HEK293 (cell line): ENCODE measurements around the gene CRYBG2.

Experiments
- CTCF ChIA-PET: fragments of 350-600 bp; formaldehyde crosslinking; extraction: SDS; loops from one replicate; lab custom pipeline; 2021; ENCODE audit warnings: antibody characterized with exemption; lab: Yijun Ruan, JAX
- POLR2A ChIA-PET: fragments of 300-600 bp; formaldehyde crosslinking; extraction: SDS; loops from one replicate; lab custom pipeline; 2020; ENCODE audit warnings: antibody characterized with exemption, inconsistent platforms; lab: Yijun Ruan, JAX
- H3K27ac ChIP-seq: fragments of 200-500 bp; sonication (Bioruptor generic); 2 replicates; pipeline ENCODE4 v1.5.1; 2014; ENCODE audit warnings: low read depth, low read length, control low read depth, inconsistent platforms; ENCODE audit errors: extremely low read depth
- H3K36me3 ChIP-seq, 2 experiments: fragments of 200-500 bp in 1 of 2; sonication (Bioruptor generic) in 1 of 2; 1 replicate in 1 of 2; 2 replicates in 1 of 2; pipeline ENCODE4 v1.5.1; 2014 to 2017; ENCODE audit warnings: inconsistent platforms in 2 of 2, low read length in 2 of 2; ENCODE audit not compliant: control insufficient read depth in 2 of 2, insufficient read depth in 1 of 2
- H3K4me1 ChIP-seq: fragments of 200-500 bp; sonication (Bioruptor generic); 2 replicates; pipeline ENCODE4 v1.5.1; 2014; ENCODE audit warnings: mild to moderate bottlenecking, low read length, inconsistent platforms; ENCODE audit not compliant: control insufficient read depth, insufficient read depth
- H3K4me3 ChIP-seq: 2 replicates; pipeline ENCODE4 v1.5.1; 2011; ENCODE audit warnings: low read depth, mild to moderate bottlenecking, control low read depth, low read length, moderate library complexity
- H3K9me3 ChIP-seq: fragments of 200-500 bp; sonication (Bioruptor generic); 2 replicates; pipeline ENCODE4 v1.5.1; 2014; ENCODE audit warnings: low read depth, low read length, inconsistent platforms; ENCODE audit not compliant: control insufficient read depth, insufficient read depth
- GFI1B ChIP-seq: fragments of 450-650 bp; formaldehyde crosslinking; IDR thresholded peaks from 2 replicates; pipeline ENCODE4 v1.5.1; 2016; ENCODE audit warnings: missing biosample characterization, missing genetic modification characterization
- HOXA7 ChIP-seq: sonication (generic); formaldehyde crosslinking; IDR thresholded peaks from 2 replicates; pipeline ENCODE4 v1.8.1; 2022; ENCODE audit warnings: missing genetic modification reagents, borderline replicate concordance
- KLF1 ChIP-seq: fragments of 450-650 bp; formaldehyde crosslinking; IDR thresholded peaks from 2 replicates; pipeline ENCODE4 v1.5.1; 2016; ENCODE audit warnings: missing biosample characterization, missing genetic modification characterization
- KLF9 ChIP-seq: fragments of 450-650 bp; formaldehyde crosslinking; IDR thresholded peaks from 2 replicates; pipeline ENCODE4 v1.5.1; 2016; ENCODE audit warnings: missing biosample characterization, missing genetic modification characterization, low read depth
- OVOL3 ChIP-seq: fragments of 450-650 bp; formaldehyde crosslinking; IDR thresholded peaks from 2 replicates; pipeline ENCODE4 v1.5.1; 2016; ENCODE audit warnings: missing biosample characterization, missing genetic modification characterization
- SALL2 ChIP-seq: fragments of 450-650 bp; formaldehyde crosslinking; IDR thresholded peaks from 2 replicates; pipeline ENCODE4 v1.5.0; 2017; ENCODE audit warnings: missing biosample characterization, mild to moderate bottlenecking, missing genetic modification characterization, borderline replicate concordance
- SP2 ChIP-seq: fragments of 450-650 bp; formaldehyde crosslinking; IDR thresholded peaks from 2 replicates; pipeline ENCODE4 v1.5.1; 2016; ENCODE audit warnings: missing biosample characterization, missing genetic modification characterization
- ZBTB1 ChIP-seq: fragments of 450-650 bp; formaldehyde crosslinking; IDR thresholded peaks from 2 replicates; pipeline ENCODE4 v1.5.1; 2016; ENCODE audit warnings: missing biosample characterization, missing genetic modification characterization
- ZNF280C ChIP-seq: fragments of 450-650 bp; formaldehyde crosslinking; IDR thresholded peaks from 2 replicates; pipeline ENCODE4 v1.5.1; 2016; ENCODE audit warnings: missing biosample characterization, missing genetic modification characterization
- ZNF416 ChIP-seq: fragments of 450-650 bp; formaldehyde crosslinking; IDR thresholded peaks from 2 replicates; pipeline ENCODE4 v1.5.1; 2016; ENCODE audit warnings: missing biosample characterization, missing genetic modification characterization
- ZNF48 ChIP-seq: fragments of 450-650 bp; formaldehyde crosslinking; IDR thresholded peaks from 2 replicates; pipeline ENCODE4 v1.5.1; 2016; ENCODE audit warnings: missing biosample characterization, missing genetic modification characterization
- ZNF518A ChIP-seq: fragments of 450-650 bp; formaldehyde crosslinking; conservative IDR thresholded peaks from 2 replicates; pipeline ENCODE4 v1.5.1; 2016; ENCODE audit warnings: low read depth, missing biosample characterization, missing genetic modification characterization
- ZNF521 ChIP-seq: fragments of 450-650 bp; formaldehyde crosslinking; IDR thresholded peaks from 2 replicates; pipeline ENCODE4 v1.5.1; 2017; ENCODE audit warnings: missing biosample characterization, mild to moderate bottlenecking, missing genetic modification characterization
- ZNF549 ChIP-seq: fragments of 450-650 bp; IDR thresholded peaks from 2 replicates; pipeline ENCODE4 v1.5.1; 2018; ENCODE audit warnings: missing biosample characterization, missing genetic modification characterization, mild to moderate bottlenecking, inconsistent platforms, moderate library complexity
- ZNF664 ChIP-seq: fragments of 450-650 bp; formaldehyde crosslinking; IDR thresholded peaks from 2 replicates; pipeline ENCODE4 v1.5.1; 2016; ENCODE audit warnings: missing biosample characterization, missing genetic modification characterization
- ZNF670 ChIP-seq: fragments of 450-650 bp; formaldehyde crosslinking; IDR thresholded peaks from 2 replicates; pipeline ENCODE4 v1.5.1; 2016; ENCODE audit warnings: missing biosample characterization, missing genetic modification characterization, low read depth
- ZNF692 ChIP-seq: fragments of 450-650 bp; formaldehyde crosslinking; IDR thresholded peaks from 2 replicates; pipeline ENCODE4 v1.5.1; 2016; ENCODE audit warnings: missing biosample characterization, missing genetic modification characterization
- ZNF76 ChIP-seq: fragments of 450-650 bp; formaldehyde crosslinking; IDR thresholded peaks from 2 replicates; pipeline ENCODE4; 2016; ENCODE audit warnings: low read depth, missing biosample characterization, missing genetic modification characterization, borderline replicate concordance
- ZNF830 ChIP-seq: fragments of 450-650 bp; IDR thresholded peaks from 2 replicates; pipeline ENCODE4 v1.5.0; 2018; ENCODE audit warnings: missing biosample characterization, missing genetic modification characterization, low read depth, mild to moderate bottlenecking, moderate library complexity
- ZNF843 ChIP-seq: fragments of 450-650 bp; formaldehyde crosslinking; IDR thresholded peaks from 2 replicates; pipeline ENCODE4 v1.5.1; 2016; ENCODE audit warnings: missing biosample characterization, missing genetic modification characterization
- TF ChIP-seq, protein P1 (sequence below): fragments of 450-650 bp; formaldehyde crosslinking; IDR thresholded peaks from 2 replicates; pipeline ENCODE4; 2016; ENCODE audit warnings: missing biosample characterization, missing genetic modification characterization
- TF ChIP-seq, protein P2 (sequence below): fragments of 450-650 bp; formaldehyde crosslinking; IDR thresholded peaks from 2 replicates; pipeline ENCODE4 v1.5.1; 2016; ENCODE audit warnings: missing biosample characterization, missing genetic modification characterization, borderline replicate concordance

Gene CRYBG2

DNA sequence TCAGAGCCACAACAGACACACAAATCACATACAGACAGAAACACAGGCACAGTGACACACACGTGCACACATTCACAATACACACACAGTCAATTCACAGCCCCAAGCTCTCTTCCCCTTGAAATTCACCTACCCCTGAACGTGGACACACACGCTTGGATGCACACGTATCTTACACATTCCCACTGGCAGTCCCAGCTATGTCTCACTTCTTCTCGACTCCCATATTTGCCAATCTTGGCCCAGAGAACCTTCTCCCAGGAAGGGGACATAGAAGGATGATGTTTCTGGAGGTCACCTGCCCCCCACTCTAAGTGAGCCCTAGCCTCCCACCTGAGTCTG, 1.6 kb downstream of the CRYBG2 start:
- ChIA-PET POLR2A (no interaction called here), CTCF (interaction anchor here (1.2 to 4.2 kb wide), 2 partner anchors 12 to 65 kb away, joined by 4 to 26 read pairs; no protein-coding TSS in a partner anchor)
- H3K4me3 ChIP-seq: no peak overlapping the region
- no peaks in the 10 kb centered on the region for H3K36me3 ChIP-seq
- no peak for TF ChIP-seq ZNF843 (tag by site-specific recombination)
- TF ChIP-seq, protein P1, sequence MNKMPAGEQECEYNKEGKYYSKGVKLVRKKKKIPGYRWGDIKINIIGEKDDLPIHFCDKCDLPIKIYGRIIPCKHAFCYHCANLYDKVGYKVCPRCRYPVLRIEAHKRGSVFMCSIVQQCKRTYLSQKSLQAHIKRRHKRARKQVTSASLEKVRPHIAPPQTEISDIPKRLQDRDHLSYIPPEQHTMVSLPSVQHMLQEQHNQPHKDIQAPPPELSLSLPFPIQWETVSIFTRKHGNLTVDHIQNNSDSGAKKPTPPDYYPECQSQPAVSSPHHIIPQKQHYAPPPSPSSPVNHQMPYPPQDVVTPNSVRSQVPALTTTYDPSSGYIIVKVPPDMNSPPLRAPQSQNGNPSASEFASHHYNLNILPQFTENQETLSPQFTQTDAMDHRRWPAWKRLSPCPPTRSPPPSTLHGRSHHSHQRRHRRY (tag by site-specific recombination): no peak
- TF ChIP-seq GFI1B (tag by site-specific recombination): no peak
- TF ChIP-seq SALL2 (tag by site-specific recombination): no peak
- TF ChIP-seq ZNF48 (tag by site-specific recombination): no peak
- no peak for TF ChIP-seq HOXA7 (CRISPR knock-in tag)
- TF ChIP-seq OVOL3 (tag by site-specific recombination): no peak
- no peak for TF ChIP-seq ZNF76 (tag by site-specific recombination)
- no peak for TF ChIP-seq ZNF521 (tag by site-specific recombination)
- TF ChIP-seq SP2 (tag by site-specific recombination): no peak
- TF ChIP-seq ZNF280C: no peak
- no peak for TF ChIP-seq KLF1 (tag by site-specific recombination)
- TF ChIP-seq ZNF830: no peak
- TF ChIP-seq KLF9: no peak
- no peak for TF ChIP-seq ZBTB1 (tag by site-specific recombination)
- TF ChIP-seq ZNF670 (tag by site-specific recombination): no peak
- TF ChIP-seq ZNF416 (tag by site-specific recombination): no peak
- TF ChIP-seq ZNF692 (tag by site-specific recombination): no peak
- TF ChIP-seq ZNF549 (tag by site-specific recombination): no peak
- no peak overlapping the region for H3K27ac ChIP-seq
- no peaks in the 10 kb centered on the region for H3K9me3 ChIP-seq
- H3K4me1 ChIP-seq: no peaks in the 10 kb centered on the region

DNA sequence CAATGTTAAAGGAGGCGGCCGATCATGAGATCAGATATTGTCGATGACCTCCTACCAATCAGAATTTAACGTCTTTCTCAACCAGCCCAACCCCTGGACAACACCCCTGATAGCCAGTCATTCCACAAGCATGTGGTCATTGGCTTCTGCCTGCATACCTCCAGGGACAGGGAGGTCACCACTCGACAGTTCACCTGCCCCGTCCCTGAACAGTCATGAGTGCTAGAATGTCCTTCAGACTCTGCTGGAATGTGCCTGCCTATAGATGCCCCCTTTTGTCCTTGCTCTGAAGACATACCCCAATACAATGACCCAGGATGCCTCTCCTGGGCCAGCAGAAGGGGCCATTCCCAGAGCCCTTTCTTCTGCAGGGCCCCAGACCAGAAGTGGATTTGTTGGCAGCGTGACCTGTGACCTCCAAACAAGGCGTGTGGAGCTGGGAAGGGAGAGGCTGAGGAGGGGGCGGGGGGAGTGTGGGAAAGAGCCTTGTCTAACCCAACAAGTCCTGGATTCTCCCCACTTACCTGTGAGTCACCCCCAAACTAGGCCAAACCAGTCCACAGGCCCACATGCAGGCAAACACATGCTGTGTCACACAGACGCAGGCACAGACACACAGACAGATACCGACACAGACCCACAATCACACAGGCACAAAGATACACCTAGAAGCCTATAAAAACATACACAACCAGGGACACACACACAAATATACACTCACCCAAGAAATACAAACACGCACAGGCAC, 2.2 kb downstream of the CRYBG2 start:
- Histone ChIP-seq H3K36me3 (no peaks in the 10 kb centered on the region), H3K4me3 (no peak overlapping the region), H3K9me3 (no peaks in the 10 kb centered on the region), H3K27ac (no peak overlapping the region), H3K4me1 (no peaks in the 10 kb centered on the region)
- ChIA-PET POLR2A (no interaction called here), CTCF (interaction anchor here (0.7 to 4.2 kb wide), 4 partner anchors 12 to 75 kb away, joined by 4 to 26 read pairs (median 11); no protein-coding TSS in a partner anchor)
- TF ChIP-seq ZNF664 (tag by site-specific recombination): no peak
- no peak for TF ChIP-seq ZNF518A (tag by site-specific recombination)
- TF ChIP-seq, protein P2, sequence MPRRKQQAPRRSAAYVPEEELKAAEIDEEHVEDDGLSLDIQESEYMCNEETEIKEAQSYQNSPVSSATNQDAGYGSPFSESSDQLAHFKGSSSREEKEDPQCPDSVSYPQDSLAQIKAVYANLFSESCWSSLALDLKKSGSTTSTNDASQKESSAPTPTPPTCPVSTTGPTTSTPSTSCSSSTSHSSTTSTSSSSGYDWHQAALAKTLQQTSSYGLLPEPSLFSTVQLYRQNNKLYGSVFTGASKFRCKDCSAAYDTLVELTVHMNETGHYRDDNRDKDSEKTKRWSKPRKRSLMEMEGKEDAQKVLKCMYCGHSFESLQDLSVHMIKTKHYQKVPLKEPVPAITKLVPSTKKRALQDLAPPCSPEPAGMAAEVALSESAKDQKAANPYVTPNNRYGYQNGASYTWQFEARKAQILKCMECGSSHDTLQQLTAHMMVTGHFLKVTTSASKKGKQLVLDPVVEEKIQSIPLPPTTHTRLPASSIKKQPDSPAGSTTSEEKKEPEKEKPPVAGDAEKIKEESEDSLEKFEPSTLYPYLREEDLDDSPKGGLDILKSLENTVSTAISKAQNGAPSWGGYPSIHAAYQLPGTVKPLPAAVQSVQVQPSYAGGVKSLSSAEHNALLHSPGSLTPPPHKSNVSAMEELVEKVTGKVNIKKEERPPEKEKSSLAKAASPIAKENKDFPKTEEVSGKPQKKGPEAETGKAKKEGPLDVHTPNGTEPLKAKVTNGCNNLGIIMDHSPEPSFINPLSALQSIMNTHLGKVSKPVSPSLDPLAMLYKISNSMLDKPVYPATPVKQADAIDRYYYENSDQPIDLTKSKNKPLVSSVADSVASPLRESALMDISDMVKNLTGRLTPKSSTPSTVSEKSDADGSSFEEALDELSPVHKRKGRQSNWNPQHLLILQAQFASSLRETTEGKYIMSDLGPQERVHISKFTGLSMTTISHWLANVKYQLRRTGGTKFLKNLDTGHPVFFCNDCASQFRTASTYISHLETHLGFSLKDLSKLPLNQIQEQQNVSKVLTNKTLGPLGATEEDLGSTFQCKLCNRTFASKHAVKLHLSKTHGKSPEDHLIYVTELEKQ: no peak
